HS-27A (cell line): ENCODE results near the gene ARF5.

Experiments used
- DNase-seq: peaks from one replicate; pipeline ENCODE4 v3.0.0-alpha.2; 2012; ENCODE audit warnings: low read depth, missing footprints

ARF5 gene

GRCh38 chr7:127588697-127589482 is 679 bp downstream of the ARF5 start:
- no peak for DNase-seq

- no peak for DNase-seq
These were observed 1.7 kb downstream of the ARF5 start for GRCh38 chr7:127589896-127590295.

DNA sequence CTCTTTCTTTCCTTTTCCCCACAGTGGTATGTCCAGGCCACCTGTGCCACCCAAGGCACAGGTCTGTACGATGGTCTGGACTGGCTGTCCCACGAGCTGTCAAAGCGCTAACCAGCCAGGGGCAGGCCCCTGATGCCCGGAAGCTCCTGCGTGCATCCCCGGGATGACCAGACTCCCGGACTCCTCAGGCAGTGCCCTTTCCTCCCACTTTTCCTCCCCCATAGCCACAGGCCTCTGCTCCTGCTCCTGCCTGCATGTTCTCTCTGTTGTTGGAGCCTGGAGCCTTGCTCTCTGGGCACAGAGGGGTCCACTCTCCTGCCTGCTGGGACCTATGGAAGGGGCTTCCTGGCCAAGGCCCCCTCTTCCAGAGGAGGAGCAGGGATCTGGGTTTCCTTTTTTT is 3.0 kb downstream of the ARF5 start:
- no peak for DNase-seq

GRCh38 chr7:127591591-127591990 is 3.4 kb downstream of the ARF5 start:
- DNase-seq = no peak

DNA sequence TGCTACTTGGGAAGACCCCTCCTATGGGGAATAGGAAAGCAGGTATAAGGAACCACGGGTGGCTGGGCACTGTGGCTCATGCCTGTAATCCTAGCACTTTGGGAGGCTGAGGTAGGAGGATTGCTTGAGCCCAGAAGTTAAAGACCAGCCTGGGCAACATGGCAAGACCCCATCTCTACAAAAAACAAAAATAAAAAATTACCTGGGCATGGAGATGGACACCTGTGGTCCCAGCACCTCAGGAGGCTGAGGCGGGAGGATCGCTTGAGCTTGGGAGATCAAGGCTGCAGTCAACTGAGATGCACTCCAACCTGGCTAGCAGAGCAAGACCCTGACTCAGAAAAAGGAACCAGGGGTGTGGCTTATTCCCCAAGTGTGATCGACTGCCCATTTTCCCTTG is 4.3 kb downstream of the ARF5 start:
- DNase-seq = no peak

DNA sequence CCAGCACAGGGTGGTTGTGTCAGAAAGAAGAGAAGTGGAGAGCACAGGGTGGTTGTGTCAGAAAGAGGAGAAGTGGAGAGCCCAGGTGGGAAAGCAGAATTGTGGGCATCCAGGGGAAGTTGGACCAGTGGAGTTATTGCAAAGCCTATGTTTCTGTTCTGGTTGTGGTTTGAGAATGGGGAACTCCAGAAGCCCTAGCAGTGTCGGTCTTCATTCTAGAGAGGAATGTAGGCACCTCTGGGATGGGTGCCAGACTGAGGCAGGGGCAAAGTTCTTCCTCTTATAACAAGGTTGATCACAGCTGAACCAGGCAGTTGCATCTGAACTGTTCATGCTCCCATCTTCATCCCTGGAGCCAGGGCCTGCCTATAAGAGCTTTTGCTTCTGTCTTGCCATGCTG is 6.3 kb downstream of the ARF5 start:
- DNase-seq = no peak

GRCh38 chr7:127595737-127596136 is 7.5 kb downstream of the ARF5 start:
- DNase-seq = no peak

- DNase-seq = no peak
These were observed 10.1 kb downstream of the ARF5 start for GRCh38 chr7:127598318-127598717.

GRCh38 chr7:127600885-127601284 is 12.7 kb downstream of the ARF5 start:
- DNase-seq = no peak

DNA sequence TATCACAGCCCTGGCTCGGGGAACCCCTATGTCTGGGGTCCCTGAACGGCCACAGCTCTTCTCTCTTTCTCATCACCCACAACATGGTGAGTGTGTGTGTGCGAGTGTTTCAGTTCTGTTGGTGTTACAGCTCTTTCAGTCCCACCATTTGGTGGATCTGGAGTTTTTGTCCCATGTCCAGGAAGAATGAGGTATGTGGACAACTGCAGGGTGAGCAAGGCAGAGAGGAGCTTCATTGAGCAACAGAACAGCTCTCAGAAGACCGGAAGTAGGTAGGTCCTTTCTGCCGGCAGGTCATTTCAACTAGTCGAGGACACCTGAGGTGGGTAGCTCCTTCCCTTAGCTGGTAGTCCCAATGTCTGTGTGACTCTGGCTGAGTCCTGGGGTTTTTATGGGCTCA is 20.2 kb downstream of the ARF5 start:
- no peak for DNase-seq

DNA sequence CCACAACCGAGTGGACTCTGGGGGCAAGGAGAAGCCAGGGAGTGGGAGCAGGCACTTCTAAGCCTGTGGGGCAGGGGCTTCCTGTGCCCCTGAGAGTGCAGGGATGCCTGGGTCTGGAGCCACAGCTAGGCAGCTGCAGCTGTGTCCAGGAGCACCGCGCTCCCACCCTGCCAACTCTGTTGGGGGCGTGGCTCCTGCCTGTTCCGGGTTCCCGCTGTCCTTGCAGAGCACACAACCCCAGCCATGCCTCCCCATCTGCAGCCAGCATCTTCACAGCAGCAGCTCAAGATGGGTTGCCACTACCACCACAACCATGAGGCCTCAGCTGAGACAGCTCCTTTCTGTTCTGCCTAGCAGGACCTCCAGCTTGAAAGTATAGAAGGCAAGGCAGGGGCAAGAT is 21.1 kb downstream of the ARF5 start:
- no peak for DNase-seq

DNA sequence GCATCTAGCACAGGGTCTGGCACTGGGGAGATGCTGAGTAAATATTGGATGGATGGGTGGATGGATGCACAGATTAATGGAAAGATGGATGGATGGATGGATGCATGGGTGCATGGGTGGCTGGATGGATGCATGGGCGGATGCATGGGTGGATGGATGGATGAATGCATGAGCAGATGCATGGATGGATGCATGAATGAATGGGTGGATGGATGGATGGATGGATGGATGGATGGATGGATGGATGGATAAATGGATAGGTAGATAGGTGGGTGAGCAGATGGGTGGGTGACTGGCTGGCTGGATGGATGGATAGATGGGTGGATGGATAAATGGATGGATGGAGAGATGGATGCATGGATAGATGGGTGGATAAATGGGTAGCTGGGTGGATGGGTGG is 24.1 kb downstream of the ARF5 start:
- no peak for DNase-seq

DNA sequence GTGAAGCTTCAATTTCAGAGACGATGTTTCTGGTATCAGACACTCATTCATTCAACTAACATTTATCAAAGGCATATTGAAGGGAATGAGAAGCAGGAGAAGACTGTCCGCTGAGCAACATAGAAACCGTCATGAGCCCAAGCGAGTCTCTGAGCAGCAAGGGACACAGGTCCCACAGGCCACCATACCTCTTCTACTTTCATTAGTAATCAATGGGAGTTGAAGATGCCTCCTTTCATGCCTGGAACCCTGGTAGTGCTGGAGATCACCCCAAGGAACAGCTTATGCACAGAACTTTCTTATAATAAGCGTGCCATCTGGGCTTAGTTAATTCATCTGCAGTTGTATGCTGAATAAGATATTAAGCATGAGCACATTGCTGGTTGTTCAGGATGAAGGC is 28.5 kb downstream of the ARF5 start:
- DNase-seq = no peak

- DNase-seq = no peak
These were observed 29.8 kb downstream of the ARF5 start, which contains the start of gene PAX4 for GRCh38 chr7:127618042-127618441. PAX4 (minus strand) TSS chr7:127618142; CDS start chr7:127615928, 2,214 bp downstream.

GRCh38 chr7:127618775-127619174 is 30.6 kb downstream of the ARF5 start:
- DNase-seq = no peak

GRCh38 chr7:127619681-127620405 is 31.6 kb downstream of the ARF5 start:
- no peak for DNase-seq

GRCh38 chr7:127620406-127621233 is 32.4 kb downstream of the ARF5 start:
- no peak for DNase-seq

GRCh38 chr7:127625331-127625730 is 37.1 kb downstream of the ARF5 start:
- DNase-seq = no peak

DNA sequence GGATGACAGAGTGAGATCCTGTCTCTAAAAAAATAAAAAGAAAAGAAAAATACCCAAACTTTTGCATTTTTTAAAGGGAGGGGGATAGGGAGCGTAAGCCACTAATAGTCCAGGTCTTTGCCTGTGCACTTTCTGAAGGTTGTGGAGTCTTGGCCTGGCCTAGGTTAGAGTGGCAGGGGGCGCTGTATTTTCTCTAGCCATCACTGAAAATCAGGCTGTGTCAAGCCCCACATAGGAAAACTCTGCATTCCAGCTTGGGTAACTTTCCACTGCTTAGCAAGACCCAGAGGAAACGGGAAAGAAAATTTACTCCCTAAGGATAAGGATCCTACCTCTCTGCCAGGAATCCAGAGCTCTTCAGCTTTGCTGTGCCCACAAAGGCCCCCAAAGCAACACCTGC is 40.2 kb downstream of the ARF5 start:
- DNase-seq = no peak

- no peak for DNase-seq
These were observed 41.1 kb downstream of the ARF5 start for GRCh38 chr7:127629268-127629854.

- DNase-seq = no peak
These were observed 44.2 kb downstream of the ARF5 start for GRCh38 chr7:127632276-127632910.
